Measurements from ENCODE around the gene PSMB7.

GRCh38 chr9:124342776-124343485 is 72.3 kb downstream of the PSMB7 start:
- TF ChIP-seq SUZ12 (IDR thresholded peaks at IDR 0.05; ENCODE audit: extremely low read depth, insufficient read depth, insufficient read length) (no peak), YY1 (IDR thresholded peaks at IDR 0.05; ENCODE audit: insufficient read depth, insufficient read length) (no peak)
